ENCODE data around the gene OR52K2.

Gene OR52K2

GRCh38 chr11:4464216-4465159 is 15.4 kb downstream of the OR52K2 start:
- peak overlapping the region; percentile 21 for H3K27ac ChIP-seq
- TF ChIP-seq ZFX (IDR thresholded peaks at IDR 0.05; ENCODE audit: borderline replicate concordance) (no peak), CTCF (IDR thresholded peaks at IDR 0.05) (no peak)

- H3K27ac ChIP-seq, result no peak overlapping the region
- TF ChIP-seq ZFX (IDR thresholded peaks at IDR 0.05; ENCODE audit: borderline replicate concordance) (no peak), CTCF (IDR thresholded peaks at IDR 0.05) (no peak)
Observed at GRCh38 chr11:4465407-4465806, 16.3 kb downstream of the OR52K2 start.

GRCh38 chr11:4466131-4466870 is 17.2 kb downstream of the OR52K2 start:
- TF ChIP-seq CTCF (IDR thresholded peaks at IDR 0.05), result no peak
- no peak for TF ChIP-seq ZFX (IDR thresholded peaks at IDR 0.05; ENCODE audit: borderline replicate concordance)
- no peak overlapping the region for H3K27ac ChIP-seq

GRCh38 chr11:4466871-4467442 is 17.9 kb downstream of the OR52K2 start:
- no peak overlapping the region for H3K27ac ChIP-seq
- TF ChIP-seq CTCF (IDR thresholded peaks at IDR 0.05) (no peak), ZFX (IDR thresholded peaks at IDR 0.05; ENCODE audit: borderline replicate concordance) (no peak)

GRCh38 chr11:4467811-4468606 is 18.9 kb downstream of the OR52K2 start:
- H3K27ac ChIP-seq, result no peak overlapping the region
- TF ChIP-seq CTCF (IDR thresholded peaks at IDR 0.05), result no peak

GRCh38 chr11:4479644-4480043 is 30.5 kb downstream of the OR52K2 start:
- no peak overlapping the region for H3K27ac ChIP-seq
- TF ChIP-seq ZFX (IDR thresholded peaks at IDR 0.05; ENCODE audit: borderline replicate concordance) (no peak), CTCF (IDR thresholded peaks at IDR 0.05) (no peak)
